NCI-H2227 treated with DMSO at 0.1 percent for 48 hours (cell line): ENCODE results near the gene HDAC7.

Source experiments
- DNase-seq: peaks from one replicate; lab custom pipeline; 2025; lab: John Stamatoyannopoulos, UW

The HDAC7 gene

DNA sequence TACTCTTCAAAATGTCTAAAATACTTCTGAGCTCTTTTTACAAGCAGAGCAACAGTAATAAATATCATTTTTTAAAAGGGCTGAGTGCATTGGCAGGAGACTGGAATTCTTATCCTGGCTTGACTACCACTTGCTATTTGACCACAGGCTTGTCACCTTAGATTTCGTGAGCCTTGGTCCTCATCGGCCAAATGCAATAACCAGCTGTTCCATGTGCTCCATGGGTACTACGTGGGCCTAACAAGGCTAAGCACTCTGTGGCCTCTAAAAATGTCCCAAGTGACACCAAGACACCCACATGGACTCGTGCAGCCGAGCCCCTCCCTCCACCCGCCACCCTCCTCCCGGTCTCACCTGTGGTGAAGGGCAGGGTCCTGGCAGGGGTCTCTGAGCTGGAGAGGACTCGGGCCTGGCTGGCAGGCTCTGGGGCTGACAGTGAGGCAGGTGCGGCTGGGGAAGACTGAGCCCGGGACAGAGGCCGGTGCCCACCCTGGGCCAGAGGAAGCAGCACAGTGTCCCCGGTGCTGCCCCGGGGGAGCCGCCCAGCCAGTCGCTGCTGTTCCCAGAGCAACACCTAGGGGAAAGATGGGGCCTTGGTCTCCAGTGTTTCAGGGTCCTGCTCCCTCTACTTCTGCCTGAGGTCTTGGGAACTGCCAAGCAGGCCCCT lies 26.6 kb downstream of the HDAC7 start:
- no peak for DNase-seq

GRCh38 chr12:47791874-47792273 lies 27.8 kb downstream of the HDAC7 start:
- DNase-seq: no peak

GRCh38 chr12:47791351-47791746 lies 28.4 kb downstream of the HDAC7 start:
- no peak for DNase-seq

GRCh38 chr12:47790676-47791350 lies 28.9 kb downstream of the HDAC7 start:
- DNase-seq: no peak

DNA sequence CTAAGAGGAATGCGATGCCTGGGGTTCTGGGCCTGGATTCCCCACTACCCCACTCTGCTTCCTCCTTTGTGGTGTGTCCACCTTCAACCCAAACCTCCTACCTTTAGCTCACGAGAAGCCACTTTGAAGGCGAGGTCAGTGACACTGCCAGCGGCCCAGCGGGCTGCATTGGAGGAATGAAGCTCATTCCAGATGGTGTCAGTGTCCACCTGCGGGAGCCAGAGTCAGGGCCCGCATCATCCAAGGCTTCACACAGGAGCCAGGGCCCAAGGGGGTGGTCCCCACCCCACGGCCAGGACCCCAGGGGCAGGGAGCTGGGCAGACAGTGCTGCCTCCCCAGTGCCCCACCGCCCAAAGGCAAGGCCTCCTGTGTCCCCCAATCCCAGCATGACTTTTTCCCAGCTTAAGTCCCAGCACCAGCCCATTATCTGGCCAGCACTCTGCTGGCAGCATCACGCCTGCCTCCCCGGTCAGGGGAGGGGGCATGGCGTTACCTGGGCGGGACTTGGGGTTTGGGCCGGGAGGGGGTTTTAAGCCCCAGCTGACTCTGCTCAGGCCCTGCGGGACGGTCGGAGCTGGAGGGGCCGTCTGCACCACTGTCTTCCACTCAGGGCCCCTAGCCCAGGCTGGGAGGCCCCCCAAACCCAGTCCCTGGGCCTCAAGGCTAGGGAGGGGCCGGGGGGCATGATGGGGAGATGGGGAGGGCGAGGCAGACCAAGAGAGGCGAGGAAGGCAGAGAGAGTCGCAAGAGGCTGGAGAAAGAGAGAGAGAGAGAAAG lies 29.8 kb downstream of the HDAC7 start:
- no peak for DNase-seq

DNA sequence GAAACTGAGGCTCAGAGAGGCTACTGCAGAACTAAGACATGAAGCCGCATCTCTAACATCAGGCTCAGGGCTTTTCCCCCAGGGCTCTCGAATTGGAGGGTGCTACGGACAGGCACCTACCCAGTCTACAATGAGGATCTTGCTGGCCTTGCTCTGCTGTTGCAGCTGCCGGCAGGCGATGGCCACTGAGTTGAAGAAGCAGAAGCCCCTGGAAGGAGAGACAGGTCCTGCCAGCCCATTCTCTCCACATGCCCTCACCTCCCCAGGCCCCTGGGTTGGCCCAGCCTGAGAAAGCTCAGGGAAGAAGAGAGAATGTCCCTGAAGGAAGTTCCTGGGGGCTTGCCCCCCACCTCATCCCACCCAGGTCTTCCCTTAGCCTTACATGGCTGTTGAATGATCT lies 30.6 kb downstream of the HDAC7 start:
- no peak for DNase-seq

- DNase-seq: no peak
These were observed 31.9 kb downstream of the HDAC7 start for GRCh38 chr12:47787596-47788319.

DNA sequence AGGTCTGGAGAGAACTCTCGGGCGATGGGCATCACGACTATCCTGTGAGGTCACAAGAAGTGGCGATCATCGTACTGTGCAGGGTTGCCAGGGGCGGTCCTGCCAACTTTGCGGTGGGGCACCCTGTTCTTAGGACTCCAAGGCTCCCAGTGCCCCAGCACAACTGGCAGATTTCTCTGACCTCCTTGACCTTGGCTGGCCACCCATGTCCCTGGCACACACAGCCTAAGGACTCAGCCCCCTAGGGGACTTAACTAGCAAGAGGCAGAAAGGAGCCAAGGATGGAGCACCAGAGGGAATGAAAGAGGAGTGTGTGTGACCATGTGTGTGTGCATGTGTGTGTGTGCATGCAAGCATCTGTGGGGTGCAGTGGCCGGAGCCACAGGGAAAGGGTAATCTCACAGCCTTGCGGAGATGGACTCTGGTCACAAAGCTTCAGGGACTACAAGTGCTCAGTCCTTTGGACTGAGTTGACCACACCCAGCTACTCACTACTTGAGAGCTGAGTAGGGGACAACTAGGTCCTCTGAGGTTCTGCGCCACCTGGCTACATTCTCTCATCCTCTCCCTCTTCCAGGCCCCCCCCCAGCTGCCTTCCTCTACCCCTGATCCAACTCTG lies 32.9 kb downstream of the HDAC7 start:
- no peak for DNase-seq

GRCh38 chr12:47785887-47786661 lies 33.6 kb downstream of the HDAC7 start:
- no peak for DNase-seq

GRCh38 chr12:47785036-47785886 lies 34.4 kb downstream of the HDAC7 start:
- DNase-seq: no peak

GRCh38 chr12:47783821-47784819 lies 35.6 kb downstream of the HDAC7 start:
- no peak for DNase-seq

GRCh38 chr12:47783024-47783755 lies 36.5 kb downstream of the HDAC7 start:
- no peak for DNase-seq

DNA sequence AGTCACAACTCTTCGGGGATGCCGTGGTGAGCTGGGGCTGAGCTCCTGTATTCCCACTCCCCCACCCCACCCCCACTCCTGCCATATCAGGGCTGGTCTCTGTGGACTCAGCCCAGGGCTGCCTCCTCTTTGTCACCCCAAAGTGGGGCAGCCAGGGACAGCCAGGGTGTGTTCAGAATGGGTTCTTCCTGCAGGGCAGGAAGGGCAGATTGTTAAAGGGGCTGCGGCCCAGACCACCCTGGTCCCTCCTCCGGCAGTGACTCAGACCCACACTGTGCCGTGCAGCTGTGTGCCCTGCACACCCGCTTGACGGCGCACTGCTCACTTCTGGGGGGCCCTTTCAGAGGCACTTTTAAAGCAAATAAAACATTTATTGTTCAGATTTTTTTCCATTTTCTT lies 37.3 kb downstream of the HDAC7 start:
- DNase-seq: no peak

DNA sequence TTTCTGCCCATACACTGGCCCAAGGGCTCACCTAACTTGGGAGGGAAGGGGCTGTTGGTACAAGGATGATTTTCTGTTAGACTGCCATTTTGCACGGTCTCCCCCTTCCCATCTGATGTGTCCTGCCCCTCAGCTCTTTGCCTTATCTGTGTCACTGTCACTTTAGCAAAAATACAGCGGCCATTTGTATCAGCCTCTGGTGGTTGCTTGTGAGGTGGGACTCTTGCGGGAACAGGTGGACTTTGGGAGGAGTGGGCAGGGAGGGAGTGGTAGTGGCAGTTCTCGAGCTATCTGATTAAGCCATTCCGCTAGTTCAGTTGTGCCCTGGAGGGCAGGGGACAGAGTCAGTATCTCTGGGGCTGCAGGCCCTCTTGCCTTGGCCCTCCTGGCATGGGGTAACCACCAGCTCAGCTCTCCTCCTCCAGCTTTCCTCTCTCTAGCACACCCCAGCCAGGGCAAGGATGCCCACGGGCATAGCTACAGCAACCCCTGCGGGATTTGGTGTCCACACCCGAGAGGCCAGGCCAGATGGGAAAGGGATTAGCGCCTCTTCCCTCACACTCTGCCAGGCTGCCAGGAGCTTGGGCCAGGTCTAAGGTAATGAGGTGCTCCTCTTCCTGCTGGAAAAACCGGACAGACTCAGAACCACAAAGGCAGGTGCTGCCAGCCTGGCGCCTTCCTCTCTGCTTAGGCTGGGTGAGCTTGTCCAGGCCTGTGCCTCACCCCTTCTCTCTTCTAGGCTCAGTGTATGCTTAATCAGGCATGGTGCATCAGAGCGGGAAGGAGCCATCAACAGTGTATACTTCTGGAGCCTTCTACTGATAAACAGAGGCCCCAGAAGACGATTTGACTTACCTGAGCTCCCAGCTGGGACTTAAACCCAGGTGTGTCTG lies 38.0 kb downstream of the HDAC7 start:
- DNase-seq: no peak

DNA sequence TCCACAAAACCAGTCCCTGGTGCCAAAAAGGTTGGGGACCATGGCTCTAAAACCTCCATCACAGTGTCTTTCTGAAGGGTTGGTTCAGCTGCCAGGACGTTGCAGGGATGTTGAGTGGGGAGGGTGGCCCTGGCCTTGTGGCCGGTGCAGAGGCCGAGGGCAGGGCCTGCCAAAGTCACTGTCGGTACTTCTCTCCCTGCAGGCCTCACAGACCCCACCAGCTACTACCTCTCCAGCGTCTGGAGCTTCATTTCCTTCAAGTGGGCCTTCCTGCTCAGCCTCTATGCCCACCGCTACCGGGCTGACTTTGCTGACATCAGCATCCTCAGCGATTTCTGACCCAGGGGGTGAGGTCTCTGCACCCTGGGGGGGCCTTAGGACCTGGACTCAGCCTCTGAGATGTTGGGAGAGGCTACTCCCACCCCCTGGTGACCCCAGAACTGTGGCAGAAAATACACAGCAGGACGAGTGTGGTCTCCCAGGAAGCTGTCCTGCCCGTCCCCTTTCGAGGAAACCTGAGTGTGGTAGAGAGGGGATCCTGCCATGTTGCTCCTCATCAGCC lies 39.7 kb downstream of the HDAC7 start:
- DNase-seq: no peak

- DNase-seq: peak; percentile 52
These were observed 40.3 kb downstream of the HDAC7 start for GRCh38 chr12:47779301-47779942.
